CD4-positive, alpha-beta T cell treated with Interleukin-15 for 4 hours (primary cell): ENCODE data around the gene GPR155.
A peak's percentile ranks its signal among the peaks of the same experiment; 100 is the strongest.
"Not testable (repeated sequence)": the region's sequence is repeated elsewhere in the genome, so short reads cannot be mapped to it uniquely, and the experiment has no call there.

Source experiments
- DNase-seq: peaks from one replicate; pipeline ENCODE4 v3.0.0-alpha.2; 2020; ENCODE audit warnings: low spot score

GPR155 gene

DNA sequence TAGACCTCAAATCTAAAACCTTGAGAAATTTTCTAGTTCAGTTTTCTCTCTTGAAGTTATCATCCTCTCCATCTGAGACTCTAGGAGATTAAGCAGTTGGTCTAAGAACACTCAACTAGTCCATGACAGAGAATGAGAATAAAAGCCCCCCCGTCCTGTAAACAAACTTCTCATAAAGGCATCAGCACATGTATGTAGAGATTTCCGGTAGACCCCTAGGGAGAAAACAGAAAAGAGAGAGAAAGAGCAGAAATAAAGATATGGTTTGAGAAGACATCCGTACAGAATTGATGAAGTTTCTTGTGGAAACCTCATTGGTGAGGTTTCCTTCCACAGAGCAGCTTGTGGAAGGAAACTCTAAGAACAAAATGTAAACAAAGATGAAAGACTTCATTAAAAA lies 3.2 kb upstream of the GPR155 start:
- DNase-seq, result peak; percentile 17

DNA sequence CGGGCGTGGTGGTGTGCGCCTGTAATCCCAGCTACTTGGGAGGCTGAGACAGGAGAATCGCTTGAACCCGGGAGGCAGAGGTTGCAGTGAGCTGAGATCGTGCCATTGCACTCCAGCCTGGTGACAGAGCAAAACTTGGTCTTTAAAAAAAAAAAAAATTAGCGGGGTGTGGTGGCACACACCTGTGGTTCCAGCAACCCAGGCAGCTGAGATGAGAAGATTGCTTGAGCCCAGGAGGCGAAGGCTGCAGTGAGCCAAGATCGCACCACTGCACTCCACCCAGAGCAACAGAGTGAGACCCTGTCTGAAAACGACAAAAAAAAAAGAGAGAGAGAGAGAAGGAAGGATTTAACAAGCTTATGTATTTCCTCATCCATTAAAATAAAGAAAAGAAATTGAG lies 2.7 kb upstream of the GPR155 start:
- DNase-seq, result peak; percentile 39

DNA sequence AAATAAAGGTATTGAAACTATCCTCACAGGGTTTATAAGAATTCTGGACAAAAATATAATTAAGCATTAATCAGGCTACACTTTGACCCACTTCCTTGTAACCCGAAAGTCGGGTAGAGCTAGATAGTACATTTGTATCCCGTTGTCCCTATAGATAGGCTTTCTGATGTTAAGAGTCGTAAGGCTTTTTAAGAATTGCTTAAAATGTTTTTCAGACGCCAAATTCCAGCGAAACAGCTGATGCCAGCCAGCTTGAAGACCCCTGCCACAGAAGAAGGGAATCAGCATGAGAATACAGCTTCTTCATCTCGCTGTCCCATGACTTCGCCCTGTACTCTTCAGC lies 962 bp upstream of the GPR155 start:
- DNase-seq, result no peak

DNA sequence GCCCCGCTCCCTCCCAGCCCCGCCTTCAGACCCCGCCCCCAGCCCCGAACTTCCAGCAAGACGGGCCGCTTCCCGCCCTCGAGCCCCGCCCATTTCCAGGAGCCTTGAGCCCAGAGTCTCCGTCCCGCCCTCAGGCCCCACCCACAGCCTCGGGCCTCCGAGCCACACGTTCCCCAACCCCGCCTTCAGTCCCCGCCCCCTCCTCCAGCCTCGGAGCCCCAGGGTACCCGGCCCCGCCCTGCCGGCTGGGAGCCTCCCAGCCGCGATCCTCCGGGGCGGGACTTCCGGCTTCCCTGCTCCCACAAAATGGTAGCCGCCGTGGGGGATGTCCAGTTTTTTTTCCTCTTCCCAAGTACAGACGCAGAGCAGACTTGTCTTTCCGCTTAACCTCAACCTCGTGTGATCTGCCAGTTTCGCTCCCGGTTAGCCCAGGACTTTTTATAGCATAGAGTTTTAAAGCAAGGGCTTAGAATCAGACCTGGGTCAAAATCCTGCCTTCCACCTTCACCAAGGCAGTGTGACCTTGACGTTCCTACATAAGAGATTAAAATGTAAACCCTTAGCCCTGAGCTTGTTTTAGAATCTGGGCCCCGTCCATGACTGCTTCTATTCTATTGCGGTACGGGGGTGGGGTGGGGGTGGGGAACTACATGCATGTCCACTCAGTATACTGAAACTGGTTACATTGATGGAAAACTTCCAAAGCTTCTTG lies 435 bp upstream of the GPR155 start:
- peak; percentile 98 for DNase-seq

DNA sequence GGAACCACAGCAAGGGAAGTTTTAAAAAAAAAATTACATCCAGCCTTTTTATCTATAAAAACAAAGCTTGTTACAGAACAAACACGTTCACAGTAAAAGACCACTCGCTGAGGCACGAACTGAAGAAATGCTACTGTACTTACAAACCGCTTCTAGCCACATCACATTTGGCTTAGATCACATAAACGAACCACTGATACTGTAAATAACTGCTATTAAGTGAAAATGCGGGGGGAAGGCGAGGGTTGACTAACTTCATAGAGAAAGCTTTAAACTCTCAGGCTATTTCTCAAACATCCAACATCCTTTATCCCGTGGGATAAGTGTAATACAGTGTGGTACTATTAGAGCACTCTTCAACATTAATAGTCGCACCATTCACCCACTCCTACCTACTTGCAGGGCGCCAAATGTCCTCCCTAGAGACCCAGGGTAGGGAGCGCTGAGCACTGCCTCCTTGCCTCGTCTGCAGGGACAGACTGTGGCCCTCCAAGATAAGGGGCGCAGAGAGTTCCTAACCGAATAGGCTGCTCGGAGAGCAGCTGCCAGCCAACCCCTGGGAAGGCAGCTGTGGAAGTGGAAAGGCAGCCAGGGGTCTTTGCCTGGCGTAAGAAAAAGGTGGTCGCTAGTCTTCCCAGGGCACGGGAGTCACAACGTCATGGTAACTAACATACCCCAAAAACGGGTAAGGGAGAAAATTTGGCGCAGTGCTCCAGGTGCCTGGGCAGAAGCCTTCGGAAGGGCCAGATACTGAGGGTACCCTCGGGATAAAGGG lies 854 bp downstream of the GPR155 start:
- DNase-seq, result peak; percentile 15

DNA sequence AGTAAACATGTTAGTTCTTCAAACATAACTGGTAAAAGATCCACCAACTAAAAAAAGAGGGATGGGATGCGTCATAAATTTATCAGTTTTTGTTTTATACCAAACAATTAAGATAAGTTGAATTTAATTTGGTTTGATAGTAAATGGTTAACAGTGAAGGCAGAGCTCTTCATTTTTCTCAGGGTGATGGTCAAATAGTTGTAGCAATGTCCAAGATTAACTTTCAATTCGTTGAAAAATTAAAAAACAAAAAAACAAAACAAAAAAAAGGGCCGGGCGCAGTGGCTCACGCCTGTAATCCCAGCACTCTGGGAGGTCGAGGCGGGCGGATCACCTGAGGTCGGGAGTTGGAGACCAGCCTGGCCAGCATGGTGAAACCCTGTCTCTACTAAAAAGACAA lies 1.8 kb downstream of the GPR155 start:
- not testable (repeated sequence) for DNase-seq

DNA sequence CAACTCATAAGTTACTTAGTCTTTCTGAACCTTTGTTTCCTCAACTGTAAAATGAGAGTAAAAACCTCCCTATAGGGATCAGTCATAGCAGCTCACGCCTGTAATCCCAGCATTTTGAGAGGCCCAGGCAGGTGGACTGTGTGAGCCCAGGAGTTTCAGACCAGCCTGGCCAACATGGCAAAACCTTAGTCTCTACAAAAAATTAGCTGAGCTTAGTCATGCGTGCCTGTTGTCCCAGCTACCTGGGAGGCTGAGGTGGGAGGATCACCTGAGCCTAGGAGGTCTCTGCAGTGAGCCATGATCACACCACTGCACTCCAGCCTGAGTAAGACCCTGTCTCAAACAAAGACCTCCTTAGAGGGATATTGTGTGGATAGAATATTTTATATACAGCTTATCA lies 2.3 kb downstream of the GPR155 start:
- no peak for DNase-seq

DNA sequence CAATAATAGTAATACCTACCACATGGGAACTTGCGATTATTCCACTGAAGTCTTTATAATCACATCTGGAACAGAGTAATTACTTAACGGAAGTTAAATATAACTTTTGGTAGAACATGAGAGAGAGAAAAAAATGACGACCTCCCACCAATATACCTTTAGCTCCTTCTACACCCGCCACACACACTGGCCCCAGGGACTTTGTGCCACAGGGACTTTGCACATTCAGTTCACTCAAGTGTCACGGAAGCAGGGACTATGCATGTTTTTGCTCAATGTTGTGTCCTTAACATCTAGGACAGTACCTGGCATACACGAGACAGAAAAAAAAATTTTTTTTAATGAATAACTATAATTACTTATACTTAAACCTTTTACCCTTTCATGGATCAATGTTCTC lies 4.0 kb downstream of the GPR155 start:
- DNase-seq, result no peak

DNA sequence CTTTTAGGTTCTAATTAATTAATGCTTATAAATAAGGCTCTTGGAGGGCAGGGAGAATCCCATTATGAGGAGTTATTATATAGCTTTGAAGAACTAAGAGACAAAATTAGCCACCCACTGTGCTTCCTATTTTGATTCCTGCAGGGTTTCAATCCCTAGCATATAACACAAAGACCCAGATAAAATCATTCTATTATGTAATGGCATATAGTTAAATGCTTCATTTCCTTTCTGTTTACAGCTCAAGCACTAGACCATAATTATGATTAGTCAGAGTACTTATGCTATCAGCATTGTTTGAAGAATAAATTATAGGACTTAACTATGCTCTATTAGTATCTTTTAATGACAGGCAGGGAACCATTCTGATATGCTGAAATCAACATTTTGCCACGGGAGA lies 9.1 kb downstream of the GPR155 start:
- no peak for DNase-seq

DNA sequence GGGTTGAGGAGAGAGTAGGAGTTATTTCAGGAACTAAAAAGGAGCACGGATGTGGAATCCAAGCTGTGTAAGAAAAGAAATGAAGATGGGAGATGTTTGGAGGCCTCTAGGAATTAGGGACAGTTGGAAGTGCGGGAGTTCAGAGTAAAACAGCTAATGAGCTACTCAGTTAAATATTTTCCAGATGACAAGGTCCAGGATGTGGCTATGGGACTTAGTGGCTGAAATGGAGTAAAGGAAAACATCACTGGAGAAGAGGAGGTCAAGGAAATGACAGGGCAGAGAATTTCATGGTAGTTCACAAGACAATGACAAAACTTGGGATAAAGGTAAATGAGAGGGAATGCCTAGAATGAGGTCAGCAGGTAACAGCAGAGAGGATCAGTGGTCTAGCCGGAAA lies 13.0 kb downstream of the GPR155 start:
- no peak for DNase-seq

DNA sequence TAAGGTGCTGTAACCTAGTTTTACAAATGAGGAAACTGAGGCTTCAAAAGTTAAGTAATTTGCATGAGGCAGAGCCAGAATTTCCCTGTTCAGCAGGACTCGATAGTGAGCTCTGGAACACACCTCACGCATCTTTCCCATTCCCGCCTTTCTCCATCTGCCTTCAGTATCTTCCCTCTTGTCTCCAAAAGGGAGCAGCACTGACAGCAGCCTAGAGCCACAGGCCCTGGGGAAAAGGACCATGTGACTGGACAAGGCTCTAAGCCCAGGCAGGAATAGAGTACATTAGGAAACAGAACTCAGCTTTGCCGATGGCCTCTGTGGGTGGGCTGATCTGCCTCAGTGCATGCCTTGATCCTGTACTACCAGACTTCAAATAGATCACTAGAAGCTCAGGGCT lies 21.5 kb downstream of the GPR155 start:
- no peak for DNase-seq

DNA sequence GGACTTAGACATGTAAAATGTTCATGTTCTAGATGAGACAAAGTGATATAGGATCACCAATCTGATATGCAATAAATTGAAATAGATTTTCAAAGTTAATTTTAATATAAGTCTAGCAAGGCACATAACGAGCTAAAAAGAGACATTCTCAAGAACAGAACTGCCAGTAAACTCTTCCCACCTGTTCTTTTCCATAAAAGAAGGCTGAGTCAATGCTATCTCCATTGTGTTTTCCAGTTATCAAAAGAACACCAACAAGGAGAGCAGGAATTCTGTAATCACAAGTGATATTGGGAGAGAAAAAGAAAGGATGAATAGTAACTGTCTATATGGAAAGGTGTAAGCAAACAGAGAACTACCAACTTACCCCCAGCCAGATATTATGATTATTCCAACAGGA lies 25.6 kb downstream of the GPR155 start:
- no peak for DNase-seq

DNA sequence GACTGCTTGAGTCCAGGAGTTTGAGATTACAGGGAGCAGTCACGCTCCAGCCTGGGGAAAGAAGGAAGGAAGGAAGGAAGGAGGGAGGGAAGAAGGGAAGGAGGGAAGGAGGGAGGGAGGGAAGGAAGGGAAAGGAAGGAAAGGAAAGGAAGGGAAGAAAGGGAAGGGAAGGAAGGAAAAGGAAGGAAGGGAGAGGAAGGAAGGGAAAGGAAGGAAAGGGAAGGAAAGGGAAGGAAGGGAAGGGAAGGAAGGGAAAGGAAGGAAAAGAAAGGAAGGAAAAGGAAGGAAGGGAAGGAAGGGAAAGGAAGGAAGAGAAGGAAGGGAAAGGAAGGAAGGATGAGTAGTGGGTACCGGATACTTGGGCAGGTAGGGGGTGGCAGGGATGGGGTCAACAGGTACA lies 32.3 kb downstream of the GPR155 start:
- no peak for DNase-seq

DNA sequence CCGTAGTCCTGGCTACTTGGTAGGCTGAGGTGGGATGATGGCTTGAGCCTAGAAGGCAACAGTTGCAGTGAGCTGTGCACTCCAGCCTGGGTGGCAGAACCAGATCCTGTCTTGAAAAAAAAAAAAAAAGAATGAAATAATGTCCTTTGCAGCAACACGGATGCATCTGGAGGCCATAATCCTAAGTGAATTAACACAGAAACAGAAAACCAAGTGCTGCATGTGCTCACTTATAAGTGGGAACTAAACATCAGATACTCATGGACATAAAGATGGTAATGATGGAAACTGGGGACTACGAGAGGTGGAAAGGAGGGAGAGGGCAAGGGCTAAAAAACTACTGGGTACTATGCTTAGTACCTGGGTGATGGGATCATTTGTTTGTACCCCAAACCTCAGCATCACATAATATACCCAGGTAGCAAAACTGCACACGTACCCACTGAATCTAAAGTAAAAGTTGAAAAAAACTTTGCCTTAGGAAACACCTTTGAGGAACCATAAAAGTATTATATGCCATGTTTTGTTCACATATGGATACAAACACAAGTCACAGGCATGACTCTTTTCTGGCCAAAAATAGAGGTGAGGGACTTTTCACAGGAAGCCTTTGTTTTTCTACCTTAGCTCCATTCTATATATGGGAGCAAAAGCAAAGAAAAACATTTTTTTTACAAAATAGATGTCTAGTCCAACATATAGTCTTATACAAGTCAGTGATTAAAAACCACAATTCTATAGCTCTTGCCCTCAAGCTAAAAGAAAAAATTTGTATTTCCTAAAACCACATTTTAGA lies 36.6 kb downstream of the GPR155 start:
- DNase-seq, result no peak

DNA sequence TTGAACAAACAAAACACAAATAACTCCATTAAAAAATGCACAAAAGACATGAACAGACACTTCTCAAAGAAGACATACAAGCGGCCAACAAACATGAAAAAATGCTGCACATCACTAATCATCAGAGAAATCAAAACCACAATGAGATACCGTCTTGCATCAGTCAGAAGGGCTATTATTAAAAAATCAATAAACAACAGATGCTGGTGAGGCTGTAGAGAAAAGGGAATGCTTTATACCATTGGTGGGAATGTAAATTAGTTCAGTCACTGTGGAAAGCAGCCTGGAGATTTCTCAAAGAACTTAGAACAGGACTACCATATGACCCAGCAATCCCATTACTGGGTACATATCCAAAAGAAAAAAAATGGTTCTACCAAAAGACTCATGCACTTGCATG lies 37.8 kb downstream of the GPR155 start:
- DNase-seq, result no peak

DNA sequence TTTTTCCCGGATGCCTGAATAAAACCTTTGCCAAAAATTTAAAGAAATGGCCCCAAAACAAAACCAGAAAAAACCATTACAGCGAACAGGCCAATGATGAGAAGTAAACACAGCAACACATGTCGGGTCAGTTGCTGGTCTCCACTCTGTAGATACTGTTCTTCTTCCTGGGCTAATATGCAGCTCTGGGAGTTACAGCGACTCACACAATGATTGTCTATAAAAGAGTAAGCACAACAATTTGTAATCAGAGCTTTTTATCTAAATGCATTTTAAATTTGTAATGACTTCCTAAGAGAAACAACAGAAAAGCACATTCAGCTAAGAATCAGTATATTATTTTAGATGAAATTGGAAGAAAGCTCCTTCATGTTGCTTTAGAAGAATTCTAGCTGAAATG lies 40.3 kb downstream of the GPR155 start:
- no peak for DNase-seq

DNA sequence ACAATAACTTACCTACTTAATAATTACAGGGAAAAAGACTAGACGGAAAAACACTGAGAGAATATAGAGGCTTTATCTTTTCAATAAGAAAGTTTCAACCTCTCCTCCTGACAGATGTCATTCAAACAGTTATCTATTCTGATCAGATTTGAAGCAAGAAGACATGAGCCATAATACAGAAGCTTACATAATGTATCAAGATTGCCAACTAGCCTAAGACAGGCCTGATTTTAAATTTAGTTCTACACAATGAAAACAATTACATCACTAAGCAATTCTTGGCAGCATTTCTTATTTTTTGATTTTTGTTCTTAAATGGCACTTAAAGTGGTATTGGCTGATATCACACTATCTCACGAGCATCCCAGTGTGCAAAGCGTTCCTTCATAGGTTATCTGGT lies 41.6 kb downstream of the GPR155 start:
- no peak for DNase-seq

DNA sequence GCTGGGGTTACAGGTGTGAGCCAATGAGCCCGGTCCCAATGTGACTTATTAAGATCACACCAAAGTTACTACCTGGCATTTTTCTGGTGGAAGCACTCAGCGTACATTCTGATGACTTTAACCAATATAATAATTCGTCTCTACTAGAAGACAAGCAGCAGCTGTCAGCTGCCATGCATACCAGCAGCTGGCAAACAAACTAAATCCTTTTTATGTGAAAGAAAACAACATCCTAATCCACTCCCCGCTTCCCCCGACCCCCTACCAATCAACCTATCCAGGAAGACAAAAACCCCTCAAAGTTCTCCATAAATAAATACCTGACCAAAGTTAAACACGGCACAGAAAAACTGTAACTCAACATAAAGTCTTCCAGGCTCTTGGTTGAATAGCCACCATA lies 42.1 kb downstream of the GPR155 start:
- DNase-seq, result no peak

DNA sequence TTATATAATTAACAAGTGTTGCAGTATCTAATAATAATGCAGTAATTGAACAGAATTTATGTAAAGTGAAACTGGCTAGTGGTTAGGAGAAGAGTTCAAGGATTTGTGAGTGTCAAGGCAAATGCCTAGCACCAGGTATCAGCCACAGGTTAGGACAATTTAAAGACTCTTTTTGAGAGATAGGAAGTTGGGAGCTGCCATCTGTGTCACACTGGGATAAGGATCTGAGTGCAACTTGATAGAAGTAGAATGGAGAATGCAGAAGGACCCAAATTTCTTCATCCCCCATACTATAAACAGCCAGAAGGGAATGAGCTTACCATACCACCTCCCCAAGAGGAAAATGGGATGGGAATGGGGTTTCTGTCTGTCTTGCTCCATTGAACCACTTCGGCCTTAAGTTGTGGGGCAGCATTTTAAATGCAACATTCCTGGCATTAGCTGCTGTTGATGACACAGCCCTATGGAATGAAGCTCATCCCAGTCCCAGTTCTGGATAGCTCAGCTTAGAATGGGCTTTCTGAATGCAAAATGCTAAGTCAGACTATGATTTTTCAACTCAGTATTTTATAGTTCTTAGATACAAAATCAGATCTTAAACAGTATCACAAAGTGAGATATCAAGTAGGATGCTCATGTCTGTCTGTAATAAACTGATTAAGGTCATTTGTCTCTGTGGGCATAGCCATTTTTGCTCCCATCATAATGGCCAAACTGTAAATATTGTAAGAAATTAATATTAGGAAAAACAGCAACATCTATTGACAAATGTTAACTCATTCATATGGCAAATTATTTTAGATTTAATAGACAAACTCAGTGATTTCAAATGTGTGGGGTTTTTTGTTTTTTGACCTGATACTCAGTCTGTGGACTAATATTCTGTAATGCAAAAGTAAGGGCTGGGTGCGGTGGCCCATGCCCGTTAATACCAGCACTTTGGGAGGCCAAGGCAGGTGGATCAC lies 44.0 kb downstream of the GPR155 start:
- no peak for DNase-seq

DNA sequence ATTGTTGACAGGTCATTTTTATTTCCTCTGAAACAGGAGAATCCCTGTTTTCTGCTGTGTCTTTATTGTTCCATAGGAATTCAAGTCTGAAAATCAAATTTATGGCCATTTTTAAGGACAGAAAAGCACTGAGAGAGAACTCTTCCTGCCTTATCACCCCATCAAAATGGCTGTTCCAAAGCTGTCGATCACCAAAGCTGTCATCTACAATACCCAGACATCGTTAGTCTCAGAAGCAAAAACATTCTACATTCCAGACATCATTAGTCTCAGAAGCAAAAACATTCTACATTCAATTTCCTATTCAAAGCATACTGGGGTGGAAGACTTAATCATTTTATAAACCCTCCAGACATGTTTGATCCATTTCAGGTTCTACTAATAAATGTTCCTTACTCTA lies 46.9 kb downstream of the GPR155 start:
- DNase-seq, result no peak

DNA sequence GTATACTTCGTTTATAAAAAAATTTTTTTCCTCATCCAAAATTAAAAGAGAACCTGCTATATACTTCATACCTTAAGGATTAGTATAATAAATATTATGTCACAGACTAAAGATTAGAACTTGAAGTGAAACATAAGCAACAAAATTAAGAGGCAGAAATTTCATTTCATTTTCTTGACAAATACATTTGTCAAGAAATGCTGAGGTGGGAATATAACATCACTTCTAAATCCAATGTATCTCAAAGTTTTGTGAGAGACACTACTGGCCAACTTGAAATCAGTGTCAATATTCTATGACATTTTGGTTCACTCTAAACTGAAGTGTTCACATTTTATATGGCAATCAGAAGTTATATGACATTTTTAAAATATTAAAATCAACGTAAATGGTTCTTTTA lies 47.5 kb downstream of the GPR155 start:
- DNase-seq, result no peak
